ENCODE data around the gene PRR15L.
"Not testable (repeated sequence)": the region's sequence is repeated elsewhere in the genome, so short reads cannot be mapped to it uniquely, and the experiment has no call there.

The PRR15L gene, protein sequence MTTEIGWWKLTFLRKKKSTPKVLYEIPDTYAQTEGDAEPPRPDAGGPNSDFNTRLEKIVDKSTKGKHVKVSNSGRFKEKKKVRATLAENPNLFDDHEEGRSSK

DNA sequence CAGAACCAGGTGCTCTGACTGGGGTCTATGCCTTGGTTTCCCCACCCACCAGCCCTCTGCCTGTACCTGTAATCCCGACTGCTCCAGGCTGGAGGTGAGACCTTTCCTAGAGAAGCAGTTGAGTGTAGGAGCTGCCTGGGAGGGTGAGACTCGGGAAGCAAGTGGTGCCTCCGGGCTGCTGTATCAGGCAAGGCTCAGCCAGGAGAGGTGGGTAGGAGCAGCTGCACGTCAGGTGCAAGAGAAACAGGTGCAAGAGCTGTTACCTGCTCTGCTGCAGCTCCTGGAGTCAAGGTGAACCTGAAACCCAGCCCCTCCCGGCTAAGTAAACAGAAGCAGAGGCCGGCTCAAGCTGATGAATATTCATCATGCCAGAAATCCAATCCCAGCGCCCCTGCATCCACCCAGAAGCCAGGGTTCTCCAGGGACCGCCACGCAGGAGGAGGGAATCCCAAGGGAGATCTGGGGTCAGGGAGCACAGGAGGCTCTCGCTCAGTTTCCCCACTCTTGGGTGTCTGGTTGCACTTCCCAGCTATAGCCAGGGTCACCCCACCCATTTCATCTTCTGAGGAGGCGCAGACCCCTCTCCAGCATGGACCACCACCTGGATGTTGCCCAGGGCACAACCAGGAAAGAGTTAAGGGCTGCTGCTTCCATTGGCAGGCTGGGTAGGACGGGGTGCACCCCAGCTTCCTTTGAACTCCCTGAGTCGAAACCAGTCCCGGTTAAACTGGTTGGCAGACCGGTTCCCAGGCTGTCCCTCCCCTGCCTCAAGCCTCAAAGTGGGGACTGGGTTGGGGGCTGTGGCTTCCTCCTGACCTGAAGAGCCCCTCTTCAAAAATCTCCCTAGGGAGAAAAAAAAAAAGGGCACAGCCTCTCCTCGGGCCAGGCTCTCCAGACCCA lies at the start of gene PRR15L:
TSS of gene PRR15L (minus strand) at position 293 of the 900 bp plus-strand sequence. CDS start 4,649 bp downstream, outside the sequence.
- in situ Hi-C loops (cut with HindIII; ENCODE audit: low sequenced_read_pairs): no loop called here

DNA sequence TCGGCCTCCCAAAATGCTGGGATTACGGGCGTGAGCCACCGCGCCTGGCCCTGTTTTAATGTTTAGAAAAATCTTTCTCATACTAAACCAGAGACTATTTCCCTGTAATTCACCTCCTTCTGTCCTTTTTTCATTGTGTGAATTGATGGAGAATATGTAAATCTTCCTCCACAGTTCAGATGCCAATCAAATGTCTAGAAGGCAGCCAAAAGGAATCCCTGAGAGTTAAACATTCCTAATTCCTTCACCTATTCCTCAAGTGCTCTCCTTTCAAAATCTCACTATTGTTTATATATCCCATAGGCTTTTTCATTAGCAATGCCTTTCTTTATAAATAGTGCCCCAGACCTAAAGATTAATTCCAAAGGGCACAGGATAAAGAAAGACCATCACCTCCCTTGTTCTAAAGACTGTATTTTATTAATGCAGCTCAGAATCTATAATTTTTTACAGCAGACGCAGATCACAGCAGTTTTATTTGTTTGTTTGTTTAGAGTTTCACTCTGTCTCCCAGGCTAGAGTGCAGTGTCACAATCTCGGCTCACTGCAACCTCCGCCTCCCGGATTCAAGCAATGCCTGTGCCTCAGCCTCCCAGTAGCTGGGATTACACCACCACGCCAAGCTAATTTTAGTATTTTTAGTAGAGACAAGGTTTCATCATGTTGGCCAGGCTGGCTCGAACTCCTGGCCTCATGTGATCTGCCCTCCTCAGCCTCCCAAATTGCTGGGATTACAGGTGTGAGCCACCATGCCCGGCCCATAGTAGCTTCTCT lies 49.4 kb upstream of the PRR15L start:
- in situ Hi-C loops (cut with HindIII; ENCODE audit: low sequenced_read_pairs): no loop called here

DNA sequence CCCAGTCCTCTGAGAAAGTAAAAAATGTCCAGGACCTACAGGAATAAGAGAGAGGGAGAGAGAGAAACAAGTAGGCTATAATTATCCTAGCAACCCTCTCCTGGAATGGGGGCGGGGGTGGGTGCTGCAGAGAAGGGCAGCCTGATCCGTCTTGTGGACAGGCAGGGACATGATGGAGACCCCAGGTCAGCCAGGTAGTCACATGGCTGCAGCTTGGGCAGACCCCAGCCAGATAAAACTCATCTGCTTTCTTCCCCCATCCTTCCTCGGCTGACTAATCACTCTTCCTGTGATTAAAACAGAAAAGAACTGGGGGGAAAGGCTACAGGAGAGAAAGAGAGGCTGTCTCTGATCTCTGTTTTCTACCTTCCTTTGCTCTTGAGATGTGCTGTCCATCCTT lies 47.3 kb upstream of the PRR15L start:
- in situ Hi-C loops (cut with HindIII; ENCODE audit: low sequenced_read_pairs): no loop called here

DNA sequence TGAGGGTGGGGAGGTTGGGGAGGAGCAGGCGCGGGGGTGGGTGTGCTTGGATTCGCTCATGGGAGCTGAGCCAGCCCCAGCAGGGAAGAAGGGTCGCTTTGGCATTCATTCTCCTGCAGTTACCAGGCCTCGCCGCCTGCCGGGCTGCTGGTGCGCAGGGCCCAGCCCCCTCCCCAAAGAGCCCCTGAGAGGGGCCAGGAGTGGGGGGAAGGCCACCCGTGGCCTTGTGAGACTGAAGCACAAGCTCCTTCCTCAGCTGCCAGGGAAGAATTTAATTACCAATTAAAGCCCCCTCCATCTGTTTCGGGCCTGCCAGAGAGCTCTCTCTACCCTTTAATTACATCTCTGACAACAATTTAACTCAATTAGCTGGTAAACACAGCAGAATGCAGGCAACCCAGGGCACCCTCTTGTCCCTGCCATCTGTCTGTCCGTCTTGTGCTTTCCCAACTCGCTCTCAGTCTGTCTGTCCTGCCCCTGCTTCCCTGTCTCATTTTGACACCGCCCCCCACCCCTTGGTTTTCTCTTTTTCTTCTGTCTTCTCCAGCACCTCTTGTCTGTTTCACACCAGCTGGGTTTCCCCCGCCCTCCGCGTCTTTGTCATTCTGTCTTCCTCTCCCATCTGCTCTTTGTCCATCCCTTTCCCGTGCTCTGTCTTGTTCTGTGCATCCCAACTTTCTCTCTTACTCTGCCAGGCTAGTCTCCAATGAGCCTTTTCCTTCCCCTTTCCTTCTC lies 45.9 kb upstream of the PRR15L start:
- in situ Hi-C loops (cut with HindIII; ENCODE audit: low sequenced_read_pairs): no loop called here

DNA sequence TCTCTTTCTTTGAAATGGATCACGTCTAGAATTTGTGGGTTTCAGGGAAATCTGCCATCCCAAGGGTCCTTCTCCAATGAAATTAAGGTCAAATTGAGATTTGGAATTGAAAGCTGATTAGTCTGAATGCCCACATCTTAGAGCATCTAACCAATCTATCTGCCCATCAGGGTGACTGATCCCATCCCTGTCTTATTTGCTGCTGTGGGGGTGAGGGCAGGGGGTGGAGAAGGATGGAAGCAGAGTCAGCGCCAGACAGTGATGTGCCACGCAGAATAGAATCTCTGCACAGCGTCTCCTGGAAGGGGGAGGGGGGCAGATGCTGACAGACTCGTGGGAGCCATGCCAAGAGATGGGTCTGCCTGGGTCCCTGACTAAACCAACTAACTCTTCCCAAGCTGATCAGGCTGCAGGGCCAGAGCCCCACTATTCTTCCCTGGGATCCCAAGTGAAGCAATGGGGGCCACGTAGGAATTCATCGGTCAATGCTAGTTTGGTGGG lies 45.3 kb upstream of the PRR15L start:
- in situ Hi-C loops (cut with HindIII; ENCODE audit: low sequenced_read_pairs): no loop called here

DNA sequence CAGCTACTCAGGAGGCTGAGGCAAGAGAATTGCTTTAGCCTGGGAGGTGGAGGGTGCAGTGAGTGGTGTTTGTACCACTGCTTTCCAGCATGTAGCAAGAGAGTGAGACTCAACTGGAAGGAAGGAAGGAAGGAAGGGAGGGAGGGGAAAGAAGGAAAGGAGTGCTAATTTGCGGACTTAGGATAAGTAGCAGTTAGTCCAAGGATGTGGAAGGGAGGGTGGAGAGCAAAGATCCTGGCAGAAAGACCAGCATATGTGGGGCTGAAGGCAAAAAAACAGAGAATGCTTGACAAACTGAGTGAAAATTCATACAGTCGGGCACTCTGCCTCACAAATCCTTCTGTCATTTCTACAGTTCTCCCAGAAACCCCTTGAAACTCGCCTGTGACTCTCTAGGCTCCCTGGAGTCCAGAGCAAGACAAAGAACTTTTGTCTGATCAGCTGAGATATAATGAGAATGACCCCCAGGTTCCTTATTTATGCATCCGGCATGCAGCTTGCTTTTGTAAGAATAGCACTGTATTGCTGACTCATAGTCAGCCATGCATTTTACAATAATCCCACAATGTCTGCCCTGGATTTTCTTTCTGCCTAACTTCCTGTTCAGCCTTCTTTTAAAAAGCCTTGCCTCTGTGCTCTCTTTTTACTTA lies 44.7 kb upstream of the PRR15L start:
- in situ Hi-C loops (cut with HindIII; ENCODE audit: low sequenced_read_pairs): no loop called here

DNA sequence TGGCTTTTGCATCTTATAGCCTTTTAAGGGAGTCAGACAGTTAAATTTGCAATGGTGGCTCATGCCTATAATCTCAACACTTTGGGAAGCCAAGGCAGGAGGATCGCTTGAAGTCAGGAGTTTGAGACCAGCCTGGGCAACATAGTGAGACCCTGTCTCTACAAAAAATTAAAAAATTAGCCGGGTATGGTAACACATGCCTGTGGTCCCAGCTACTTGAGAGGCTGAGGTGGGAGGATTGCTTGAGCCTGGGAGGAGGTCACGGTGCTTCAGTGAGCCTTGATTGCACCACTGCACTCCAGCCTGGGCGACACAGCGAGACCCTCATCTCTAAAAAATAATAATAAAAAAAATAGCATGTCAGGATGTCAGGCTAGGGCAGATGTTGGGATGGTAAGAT lies 44.0 kb upstream of the PRR15L start:
- in situ Hi-C loops (cut with HindIII; ENCODE audit: low sequenced_read_pairs): not testable (repeated sequence)

DNA sequence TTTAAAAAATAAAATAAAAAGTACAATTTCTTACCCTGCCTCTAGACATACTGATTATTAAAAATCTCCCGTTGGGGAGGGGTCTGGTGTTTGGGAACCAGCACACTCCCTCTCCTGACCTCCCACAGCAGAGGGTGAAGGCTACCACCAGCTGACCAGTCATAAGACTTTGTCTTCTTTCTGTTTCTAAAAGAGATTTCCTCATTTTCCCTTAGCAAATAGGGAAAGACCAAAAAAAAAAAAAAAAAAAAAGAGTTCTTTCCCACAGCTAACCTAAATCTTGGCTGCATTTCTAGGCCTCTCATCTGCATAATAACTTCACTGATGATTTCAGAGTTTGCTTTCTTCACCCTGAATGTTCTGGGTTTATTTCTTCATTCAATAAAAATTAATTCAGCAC lies 43.5 kb upstream of the PRR15L start:
- in situ Hi-C loops (cut with HindIII; ENCODE audit: low sequenced_read_pairs): no loop called here

DNA sequence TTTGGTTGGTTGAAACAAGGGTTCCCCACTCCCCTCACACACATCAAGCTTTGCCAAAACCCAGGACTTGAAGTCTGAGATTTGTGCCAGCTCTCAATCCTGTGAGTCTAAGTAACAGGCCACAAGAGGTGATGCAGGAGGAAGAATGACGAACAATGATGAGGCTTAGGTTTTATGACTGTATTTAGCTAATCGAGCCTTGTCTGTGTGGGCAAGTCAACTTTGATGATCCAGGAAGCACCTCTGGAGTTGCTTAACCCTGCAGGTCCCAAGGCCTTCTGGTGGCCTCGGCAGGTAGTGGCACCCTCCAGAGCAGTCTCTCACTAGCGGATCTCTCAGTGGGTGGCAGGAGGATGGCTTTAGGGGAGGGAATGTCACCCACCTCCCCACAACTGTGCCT lies 41.9 kb upstream of the PRR15L start:
- in situ Hi-C loops (cut with HindIII; ENCODE audit: low sequenced_read_pairs): loop anchor here (5.0 kb wide), 1 partner anchor 63 kb away; no protein-coding TSS in a partner anchor

DNA sequence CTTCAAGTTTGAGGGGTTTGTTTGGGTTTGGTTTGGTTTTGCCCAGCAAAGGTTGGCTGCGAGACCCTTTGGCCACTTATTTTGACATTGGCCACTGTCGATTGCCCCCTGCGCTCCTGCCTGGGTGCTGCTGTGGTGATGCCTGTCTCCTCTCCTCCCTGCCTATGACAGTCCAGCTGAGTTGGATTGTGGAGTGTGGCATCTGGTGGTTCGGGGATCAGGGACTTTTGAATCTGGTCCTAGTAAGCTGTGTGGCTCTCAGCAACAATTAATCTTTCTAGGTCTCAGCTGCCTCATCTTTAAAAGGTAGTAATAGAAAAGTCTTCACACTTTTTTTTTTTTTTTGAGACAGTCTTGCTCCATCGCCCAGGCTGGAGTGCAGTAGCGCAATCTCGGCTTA lies 40.4 kb upstream of the PRR15L start:
- in situ Hi-C loops (cut with HindIII; ENCODE audit: low sequenced_read_pairs): loop anchor here (5.0 kb wide), 1 partner anchor 64 kb away; no protein-coding TSS in a partner anchor

DNA sequence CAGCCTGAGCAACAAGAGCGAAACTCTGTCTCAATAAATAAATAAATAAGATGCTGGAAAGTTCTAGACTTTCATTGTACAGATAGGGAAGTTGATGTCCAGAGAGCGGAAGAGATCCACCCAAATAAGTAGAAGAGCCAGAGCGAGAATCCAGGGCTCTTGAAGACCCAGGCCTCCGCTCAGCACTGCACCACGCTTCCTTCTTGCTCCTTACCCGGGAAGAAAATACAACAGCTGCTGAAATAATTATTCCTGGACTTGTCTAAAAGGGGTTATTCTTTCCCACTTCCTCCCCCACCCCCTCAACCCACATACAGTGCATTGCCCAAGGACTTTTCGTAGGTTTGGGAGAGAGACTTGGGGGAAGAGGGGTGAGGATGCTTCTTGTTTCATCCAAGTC lies 39.9 kb upstream of the PRR15L start:
- in situ Hi-C loops (cut with HindIII; ENCODE audit: low sequenced_read_pairs): loop anchor here (5.0 kb wide), 1 partner anchor 65 kb away; no protein-coding TSS in a partner anchor

DNA sequence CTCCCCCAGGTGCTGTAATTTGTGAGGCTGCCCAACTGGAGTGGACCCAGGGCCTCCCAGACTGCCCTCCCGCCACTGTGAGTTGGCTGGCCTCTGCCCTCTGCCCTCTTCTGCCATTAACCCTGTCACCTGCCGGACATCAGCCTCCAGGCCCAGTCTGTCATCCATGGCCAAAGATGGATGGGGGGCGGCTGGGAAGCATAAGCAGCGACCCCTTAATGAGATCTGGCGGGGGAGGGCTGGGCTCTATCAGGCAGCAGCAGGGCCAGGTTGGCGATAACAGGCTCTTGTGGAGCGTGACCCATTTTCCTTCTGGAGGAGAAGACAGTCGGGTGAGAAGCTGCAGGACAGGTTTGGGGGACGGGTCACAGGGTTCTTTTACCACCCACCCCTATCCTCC lies 38.5 kb upstream of the PRR15L start:
- in situ Hi-C loops (cut with HindIII; ENCODE audit: low sequenced_read_pairs): loop anchor here (5.0 kb wide), 1 partner anchor 66 kb away; no protein-coding TSS in a partner anchor

DNA sequence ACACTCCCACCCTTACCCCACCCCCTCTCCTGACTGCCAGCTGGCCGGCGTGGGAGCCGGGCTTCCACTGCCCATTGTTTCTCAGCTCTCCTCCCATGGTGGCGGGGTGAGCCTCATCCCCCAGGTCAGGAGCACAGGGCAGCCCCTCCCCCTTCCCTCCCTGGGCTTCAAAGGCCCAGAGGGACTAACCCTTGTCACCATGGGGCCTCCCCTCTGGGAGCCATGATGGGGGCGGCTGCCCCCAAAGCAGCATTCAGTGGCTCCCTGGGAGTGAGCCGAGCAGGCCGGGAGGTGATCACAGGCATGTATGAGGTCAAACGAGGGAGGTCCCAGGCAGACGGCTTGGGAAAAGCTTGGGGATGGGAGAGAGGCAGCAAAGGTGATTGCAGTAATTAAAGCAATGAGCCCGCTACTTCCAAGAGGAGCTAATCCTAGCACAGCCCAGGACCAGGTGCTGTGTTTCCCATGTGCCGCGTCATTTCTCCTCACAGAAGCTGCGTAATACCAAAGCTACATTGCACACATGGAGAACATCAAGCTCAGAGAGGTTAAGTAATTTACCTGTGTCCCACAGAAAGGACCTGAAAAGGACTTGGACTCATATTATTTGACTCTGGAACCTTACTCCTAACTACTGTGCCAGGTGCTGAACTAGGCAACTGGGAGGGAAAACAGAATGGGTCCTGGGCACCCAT lies 37.7 kb upstream of the PRR15L start:
- in situ Hi-C loops (cut with HindIII; ENCODE audit: low sequenced_read_pairs): loop anchor here (5.0 kb wide), 1 partner anchor 67 kb away; no protein-coding TSS in a partner anchor

DNA sequence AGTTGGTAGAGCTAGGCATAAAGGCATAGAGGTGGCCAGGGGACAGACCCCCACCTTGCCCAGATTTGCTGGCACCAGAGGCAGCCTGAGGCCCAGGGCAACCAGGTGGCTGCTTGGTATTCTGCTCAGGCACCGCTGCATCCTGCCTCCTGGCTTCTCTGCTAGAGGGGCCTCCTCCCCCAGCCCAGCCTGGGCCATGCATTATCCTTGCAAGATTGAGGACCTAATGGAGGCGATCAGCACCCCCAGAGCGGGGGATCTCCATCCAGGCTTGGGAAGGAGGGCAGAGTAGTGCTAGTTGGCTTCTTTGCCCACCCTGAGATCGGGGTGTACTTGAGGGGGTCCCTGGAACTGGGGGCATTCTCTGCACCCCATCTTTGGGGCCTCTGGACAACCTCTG lies 37.0 kb upstream of the PRR15L start:
- in situ Hi-C loops (cut with HindIII; ENCODE audit: low sequenced_read_pairs): loop anchor here (5.0 kb wide), 2 partner anchors 52 to 68 kb away; partner anchors contain the start of gene PNPO

DNA sequence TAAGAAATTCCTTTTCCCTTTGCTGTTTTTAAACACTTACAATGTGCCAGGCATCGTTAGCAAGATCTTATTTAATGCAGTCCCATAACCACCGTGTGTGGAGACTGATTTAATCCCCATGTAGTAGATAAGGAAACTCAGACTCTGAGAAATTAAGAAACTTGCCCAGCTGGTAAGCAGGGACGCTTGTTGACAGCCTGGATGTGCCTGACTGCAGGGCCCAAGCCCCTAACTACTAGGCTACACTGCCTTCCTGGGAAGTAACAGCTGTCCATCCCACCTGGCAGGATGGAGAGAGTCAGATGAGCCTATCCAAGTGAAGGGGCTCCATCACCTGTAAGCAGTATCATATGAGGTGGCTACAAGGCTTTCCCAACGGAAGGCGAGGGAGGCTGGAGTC lies 36.3 kb upstream of the PRR15L start:
- in situ Hi-C loops (cut with HindIII; ENCODE audit: low sequenced_read_pairs): loop anchor here (5.0 kb wide), 1 partner anchor 52 kb away; the partner anchor contains the start of gene PNPO

DNA sequence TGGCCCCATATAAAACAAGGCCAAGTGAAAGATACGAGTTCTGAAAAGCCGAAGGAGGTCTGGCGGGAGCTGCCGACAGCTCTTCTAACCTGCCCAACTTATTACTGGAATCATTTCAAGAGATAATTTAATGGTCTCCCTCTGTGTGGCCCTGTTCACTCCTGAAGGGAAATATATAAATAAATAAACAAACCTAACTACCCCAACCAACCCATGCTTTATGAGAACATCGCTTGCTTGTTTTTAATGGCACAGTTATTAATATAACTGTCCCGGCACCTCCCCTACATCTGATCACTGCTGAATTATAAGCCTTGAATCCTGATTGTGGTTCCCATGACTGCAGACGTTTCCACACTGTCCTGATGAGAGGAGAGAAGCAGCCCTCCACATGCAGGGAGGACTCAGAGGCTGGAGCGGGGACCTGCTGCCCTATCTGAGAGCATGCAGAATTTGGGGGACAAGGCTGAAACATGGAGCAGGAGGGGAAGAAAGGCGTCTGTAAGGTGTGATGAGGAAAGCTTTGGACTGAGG lies 35.4 kb upstream of the PRR15L start:
- in situ Hi-C loops (cut with HindIII; ENCODE audit: low sequenced_read_pairs): loop anchor here (5.0 kb wide), 1 partner anchor 51 kb away; the partner anchor contains the start of gene PNPO

DNA sequence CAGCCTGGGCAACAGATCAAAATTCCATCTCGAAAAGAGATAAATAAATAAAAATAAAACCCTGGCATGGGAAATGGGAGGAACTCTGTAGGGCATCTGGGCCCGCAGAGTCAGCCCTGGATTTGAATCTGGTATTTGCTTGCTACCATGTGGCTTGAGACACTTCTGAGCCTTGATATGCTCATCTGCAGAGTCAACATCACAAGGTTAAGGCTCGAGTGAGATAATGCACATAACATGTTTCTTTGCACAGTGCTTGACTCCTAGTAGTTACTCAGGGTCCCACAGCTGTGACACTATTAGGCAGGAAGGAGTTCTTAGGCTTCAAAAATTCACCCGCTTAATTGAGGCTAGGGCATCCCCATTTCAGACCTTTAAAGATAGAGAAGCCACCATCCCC lies 34.5 kb upstream of the PRR15L start:
- in situ Hi-C loops (cut with HindIII; ENCODE audit: low sequenced_read_pairs): loop anchor here (5.0 kb wide), 1 partner anchor 50 kb away; the partner anchor contains the start of gene PNPO

DNA sequence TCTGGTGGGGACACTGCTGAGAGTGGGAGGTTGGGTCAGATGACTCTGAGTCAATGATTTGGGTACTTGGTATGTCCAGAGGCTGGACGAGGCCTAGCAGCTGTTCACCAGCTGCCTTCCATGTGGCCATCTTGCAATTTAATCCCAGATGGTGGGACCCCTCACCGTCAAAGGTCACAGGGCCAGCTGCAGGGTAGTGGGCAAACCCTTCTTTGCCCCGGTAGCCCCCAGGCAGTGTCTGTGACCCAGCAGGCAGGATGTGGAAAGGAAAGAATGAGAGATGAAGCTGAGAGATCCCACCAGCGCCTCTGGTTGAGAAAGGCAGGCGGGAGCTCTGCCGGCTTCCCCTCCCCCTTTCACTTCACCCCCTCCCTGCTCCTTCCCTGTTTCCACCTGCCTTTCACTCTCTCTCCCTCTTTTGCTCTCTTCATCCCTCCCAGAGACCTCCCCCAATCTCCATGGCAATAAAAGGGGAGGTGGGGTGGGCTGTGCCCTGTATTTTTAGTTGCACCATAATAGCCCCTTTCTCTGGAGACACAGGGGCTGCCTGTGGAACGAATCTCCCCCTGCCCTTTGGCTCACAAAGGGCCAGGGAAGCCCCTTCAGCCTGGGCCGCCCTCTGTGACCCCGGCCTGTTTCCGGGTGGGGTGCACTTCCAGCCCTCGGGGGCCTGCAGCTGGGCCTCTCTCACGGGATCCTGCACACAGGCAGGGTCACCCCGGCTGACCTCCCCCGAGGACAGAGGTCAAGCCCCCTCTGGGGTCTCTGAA lies 33.5 kb upstream of the PRR15L start:
- in situ Hi-C loops (cut with HindIII; ENCODE audit: low sequenced_read_pairs): loop anchor here (5.0 kb wide), 1 partner anchor 49 kb away; the partner anchor contains the start of gene PNPO

All from endothelial cell of hepatic sinusoid (primary cell).